Astrocyte (in vitro differentiated cells and primary cell): Measurements from ENCODE around the gene H2AZ1.

Experiments used
- CTCF ChIP-seq: IDR thresholded peaks from 2 replicates; pipeline ENCODE4 v1.5.1; 2011; ENCODE audit warnings: low read depth, mild to moderate bottlenecking, inconsistent platforms, low read length, moderate library complexity; ENCODE audit not compliant: insufficient read depth
- EZH2 ChIP-seq: IDR thresholded peaks from 2 replicates; pipeline ENCODE4 v1.6.1; 2012; ENCODE audit warnings: mild to moderate bottlenecking, low read length, inconsistent platforms; ENCODE audit not compliant: insufficient read depth

- TF ChIP-seq CTCF (no peak), EZH2 (no peak)
Measured at GRCh38 chr4:99965173-99965572, 15.1 kb upstream of the H2AZ1 start.
